ENCODE data around the gene KHDRBS2. TPM values are rescaled to one million over a fixed set of nuclear protein-coding genes. Genes with fewer than 3 reads are reported as not detected.

Gene KHDRBS2
- total RNA-seq, 1 experiment from 2014 or later: 2.7 TPM

DNA sequence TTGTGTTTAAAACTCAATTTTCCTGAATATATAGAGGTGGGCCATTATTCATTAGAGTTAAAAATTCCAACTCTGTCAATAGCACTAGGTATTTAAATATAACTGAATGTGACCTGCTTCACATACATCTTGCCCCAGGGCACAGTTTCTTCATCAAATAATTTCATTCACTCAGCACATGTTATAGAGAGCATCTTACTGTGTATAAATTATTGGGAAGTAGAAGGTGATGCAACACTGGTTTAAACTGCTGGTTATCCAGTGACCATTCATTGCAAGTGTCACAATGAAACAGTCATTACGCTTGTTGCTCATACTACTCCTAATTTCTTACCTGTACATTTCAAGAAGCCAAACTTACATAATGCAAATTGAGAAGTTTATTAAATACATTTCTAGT lies 93.4 kb downstream of the KHDRBS2 start:
- no peak overlapping the region for H2BK120ac ChIP-seq (ENCODE audit: low read depth, low read length, poor library complexity, severe bottlenecking)
- no peaks in the 10 kb centered on the region for H4K20me1 ChIP-seq (ENCODE audit: control insufficient read depth, insufficient read depth, insufficient read length)
- H3K27me3 ChIP-seq (ENCODE audit: insufficient read depth, low read length): no peaks in the 10 kb centered on the region
- no peak overlapping the region for H3K9ac ChIP-seq (ENCODE audit: extremely low read depth, insufficient read length, low read length)
- no peak overlapping the region for H2BK20ac ChIP-seq (ENCODE audit: low read depth, low read length, poor library complexity, severe bottlenecking)
- no peaks in the 10 kb centered on the region; the same call in 1 of the 2 replicates for H3K4me1 ChIP-seq (ENCODE audit: insufficient read depth, low read length)
- no peak overlapping the region for H2AK5ac ChIP-seq (ENCODE audit: insufficient read length, low read length)
- no peak overlapping the region for H4K5ac ChIP-seq (ENCODE audit: insufficient read length, low read depth, low read length)
- TF ChIP-seq, protein P1, sequence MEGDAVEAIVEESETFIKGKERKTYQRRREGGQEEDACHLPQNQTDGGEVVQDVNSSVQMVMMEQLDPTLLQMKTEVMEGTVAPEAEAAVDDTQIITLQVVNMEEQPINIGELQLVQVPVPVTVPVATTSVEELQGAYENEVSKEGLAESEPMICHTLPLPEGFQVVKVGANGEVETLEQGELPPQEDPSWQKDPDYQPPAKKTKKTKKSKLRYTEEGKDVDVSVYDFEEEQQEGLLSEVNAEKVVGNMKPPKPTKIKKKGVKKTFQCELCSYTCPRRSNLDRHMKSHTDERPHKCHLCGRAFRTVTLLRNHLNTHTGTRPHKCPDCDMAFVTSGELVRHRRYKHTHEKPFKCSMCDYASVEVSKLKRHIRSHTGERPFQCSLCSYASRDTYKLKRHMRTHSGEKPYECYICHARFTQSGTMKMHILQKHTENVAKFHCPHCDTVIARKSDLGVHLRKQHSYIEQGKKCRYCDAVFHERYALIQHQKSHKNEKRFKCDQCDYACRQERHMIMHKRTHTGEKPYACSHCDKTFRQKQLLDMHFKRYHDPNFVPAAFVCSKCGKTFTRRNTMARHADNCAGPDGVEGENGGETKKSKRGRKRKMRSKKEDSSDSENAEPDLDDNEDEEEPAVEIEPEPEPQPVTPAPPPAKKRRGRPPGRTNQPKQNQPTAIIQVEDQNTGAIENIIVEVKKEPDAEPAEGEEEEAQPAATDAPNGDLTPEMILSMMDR (conservative IDR thresholded peaks at IDR 0.05): no peak
- no peak overlapping the region for H3T11ph ChIP-seq (ENCODE audit: low read length)
- H3K23me2 ChIP-seq (ENCODE audit: insufficient read length, low read depth, low read length, poor library complexity, severe bottlenecking): no peaks in the 10 kb centered on the region
- no peak overlapping the region for H2BK12ac ChIP-seq (ENCODE audit: insufficient read length, low read depth, low read length)
- H2BK15ac ChIP-seq (ENCODE audit: low read depth, low read length): no peak overlapping the region
- H2BK5ac ChIP-seq (ENCODE audit: insufficient read length, low read length): no peak overlapping the region
- H4K8ac ChIP-seq (replicated peaks; ENCODE audit: insufficient read length, low read depth, low read length): no peak overlapping the region
- Mint-ChIP-seq H3K27ac (no peak overlapping the region), H3K27me3 (ENCODE audit: low read depth) (no peaks in the 10 kb centered on the region), H3K36me3 (ENCODE audit: insufficient read depth in 1 of 3, low read depth in 3 of 3) (no peaks in the 10 kb centered on the region), H3K4me3 (no peak overlapping the region), H3K4me1 (peaks cover 11 to 16% of the 10 kb centered on the region in 2 experiments), H3K9me3 (no peaks in the 10 kb centered on the region; a peak in 1 of 5 replicates)
- DNase-seq: no peak
- no peak overlapping the region for H3K4ac ChIP-seq (ENCODE audit: low read depth, low read length)
- no peaks in the 10 kb centered on the region for H3K79me1 ChIP-seq (ENCODE audit: insufficient read depth, low read depth, low read length, poor library complexity, severe bottlenecking)
- H3K79me2 ChIP-seq (ENCODE audit: insufficient read depth, low read length): no peaks in the 10 kb centered on the region
- no peak overlapping the region for H3K14ac ChIP-seq (ENCODE audit: insufficient read depth, low read length)
- H3K27ac ChIP-seq (ENCODE audit: insufficient read length, low read depth, low read length): no peak overlapping the region
- H3K23ac ChIP-seq (ENCODE audit: insufficient read length, low read depth, low read length): no peak overlapping the region
- no peak overlapping the region for H3K18ac ChIP-seq (ENCODE audit: insufficient read length, low read depth, low read length)
- no CpG with 5 or more reads among the region's 1 CpG for WGBS (ENCODE audit: extremely low coverage, insufficient read length, low lambda C conversion rate)
- no peak overlapping the region for H4K91ac ChIP-seq (ENCODE audit: insufficient read length, low read depth, low read length)
- H3K9me3 ChIP-seq (ENCODE audit: control insufficient read depth, low read depth, low read length): no peaks in the 10 kb centered on the region
- no peak overlapping the region for H3K4me2 ChIP-seq (ENCODE audit: insufficient read depth, insufficient read length, low read length)
- H2AFZ ChIP-seq (ENCODE audit: low read length): no peak overlapping the region
- H3K56ac ChIP-seq (ENCODE audit: insufficient read length, low read depth, low read length): no peak overlapping the region

All from H9 (cell line).